Activated CD4-positive, alpha-beta T cell treated with anti-CD3 and anti-CD28 coated beads, Interleukin-10, Interleukin-2, amounts not matched to agents 100 ng/mL and 50 ng/mL, durations not matched to agents 16 hours and 8 hours (primary cell): ENCODE measurements around the gene CSNK1D.

Experiments
- DNase-seq: peaks from one replicate; pipeline ENCODE4 v3.0.0-alpha.2; 2020

CSNK1D gene

GRCh38 chr17:82249896-82250581 is 23.5 kb downstream of the CSNK1D start:
- DNase-seq: no peak

GRCh38 chr17:82248815-82249674 is 24.5 kb downstream of the CSNK1D start:
- DNase-seq: no peak

DNA sequence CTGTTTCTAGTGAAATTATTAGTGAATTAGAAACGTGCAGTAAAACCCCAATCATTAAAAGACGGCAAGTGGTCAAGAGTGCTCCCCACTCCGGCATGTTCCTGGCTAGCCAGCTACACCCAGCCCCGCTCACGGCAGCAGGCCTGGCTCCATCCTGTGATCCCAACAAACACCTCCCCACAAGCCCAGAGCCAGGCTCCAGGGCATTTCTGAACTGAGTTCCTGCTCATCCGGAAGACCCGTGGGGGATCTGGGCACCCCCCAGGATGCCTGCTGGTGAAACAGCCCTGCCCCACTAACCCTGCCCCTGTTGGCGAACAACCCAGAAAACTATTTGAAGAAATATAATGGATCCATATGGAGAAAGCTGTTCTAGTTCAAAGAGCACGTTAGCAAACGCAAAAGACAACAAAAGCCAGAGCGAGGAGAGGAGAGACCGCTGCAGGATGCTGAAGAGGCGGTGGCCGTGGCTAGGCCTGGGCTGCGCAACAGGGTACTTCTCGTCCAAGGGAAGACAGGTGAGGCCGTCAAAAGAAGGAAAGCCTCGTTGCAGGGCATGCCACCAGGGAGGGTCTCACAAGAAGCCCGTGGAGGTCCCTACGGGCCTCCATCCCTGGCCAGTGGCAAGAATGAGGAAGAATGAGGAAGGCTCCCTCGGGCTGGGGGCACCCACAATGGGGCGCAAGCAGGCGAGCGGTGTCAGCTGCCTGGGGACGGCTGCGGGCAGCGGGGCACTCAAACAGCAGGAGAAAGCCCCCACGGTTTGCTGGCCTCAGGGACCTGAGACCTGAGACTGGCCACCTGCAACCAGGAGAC is 25.4 kb downstream of the CSNK1D start:
- no peak for DNase-seq

DNA sequence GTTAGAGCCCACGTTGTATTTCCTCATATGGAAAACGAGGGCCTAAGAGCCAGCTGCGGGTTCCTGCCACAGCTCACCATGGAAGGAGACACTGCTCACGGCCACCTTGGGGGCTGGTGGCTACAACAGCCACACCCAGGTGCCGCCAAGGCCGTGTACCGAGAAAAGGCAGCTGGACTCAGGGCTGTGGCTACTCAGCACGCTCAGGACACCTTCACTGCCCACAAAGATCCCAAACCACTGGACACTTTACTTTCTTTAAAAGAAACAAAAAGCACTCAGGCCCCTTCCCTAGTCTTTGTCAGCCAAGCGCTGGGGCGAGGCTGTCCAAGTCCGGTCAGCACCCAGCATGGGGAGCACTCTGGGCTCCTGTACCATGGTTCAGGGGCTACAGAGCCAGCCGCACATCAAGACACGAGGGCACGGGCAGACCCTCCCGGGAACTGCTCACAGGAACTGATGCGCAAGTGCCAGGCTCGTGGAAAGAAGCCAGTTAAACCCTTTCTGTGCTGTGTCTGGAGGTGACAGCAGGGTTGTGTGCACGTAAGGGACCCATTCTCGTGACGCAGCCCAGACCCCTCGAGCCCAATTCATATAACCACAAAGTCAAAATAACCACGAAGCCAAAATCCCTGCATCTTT is 26.2 kb downstream of the CSNK1D start:
- no peak for DNase-seq

GRCh38 chr17:82246365-82247181 is 26.9 kb downstream of the CSNK1D start:
- DNase-seq: no peak

DNA sequence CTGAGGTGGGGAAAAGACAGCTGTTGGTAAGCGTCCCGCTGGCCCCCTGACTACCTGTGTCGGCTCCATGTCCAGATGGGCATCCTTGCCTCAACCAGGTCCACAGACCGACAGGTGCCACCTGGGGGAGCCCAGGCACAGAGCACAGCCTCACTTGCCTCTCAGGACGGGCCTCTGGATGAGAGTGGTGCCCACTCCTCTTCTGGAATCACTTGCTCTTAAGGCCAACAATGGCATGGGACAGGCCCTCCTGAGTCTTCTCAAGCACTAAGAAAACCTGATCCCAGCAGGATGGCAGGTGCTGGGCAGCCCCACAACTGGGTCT is 27.5 kb downstream of the CSNK1D start:
- DNase-seq: no peak

GRCh38 chr17:82245134-82246039 is 28.1 kb downstream of the CSNK1D start:
- no peak for DNase-seq

GRCh38 chr17:82244413-82245133 is 28.9 kb downstream of the CSNK1D start:
- DNase-seq: no peak

- DNase-seq: no peak
Observed at GRCh38 chr17:82243648-82244412, 29.7 kb downstream of the CSNK1D start.

DNA sequence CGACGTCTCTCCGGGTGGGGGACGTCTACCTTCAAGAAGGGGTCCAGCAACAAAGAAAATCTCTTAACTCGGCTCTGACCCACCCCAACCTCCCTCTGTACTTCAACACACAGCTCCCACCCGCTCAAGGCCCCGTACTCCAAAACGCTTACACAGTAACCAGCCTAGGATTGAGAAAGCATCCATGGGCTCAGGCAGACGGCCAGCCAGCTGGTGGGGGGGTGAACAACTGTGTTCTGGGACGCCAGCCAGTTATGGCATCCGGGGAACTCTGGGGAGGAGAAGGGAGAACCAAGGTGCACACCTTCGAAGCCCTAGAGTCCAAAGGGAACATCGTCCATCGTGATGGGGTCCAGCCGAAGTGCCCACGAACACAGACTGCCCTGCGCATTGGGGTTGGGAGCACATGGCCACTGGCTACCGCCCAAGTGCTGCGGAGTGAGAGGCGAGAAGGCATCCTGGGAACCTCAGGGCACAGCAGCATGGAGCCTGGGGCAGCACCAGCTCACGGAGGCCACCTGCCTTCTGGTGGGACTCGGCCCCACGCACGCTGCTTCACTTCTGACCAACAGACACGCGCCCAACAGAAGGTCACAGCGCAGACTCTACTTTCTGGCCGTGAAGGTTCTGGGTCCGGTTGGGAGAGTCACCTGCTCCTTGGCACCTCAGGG is 30.4 kb downstream of the CSNK1D start:
- DNase-seq: no peak

GRCh38 chr17:82242698-82242976 is 30.9 kb downstream of the CSNK1D start:
- no peak for DNase-seq

- DNase-seq: no peak
Observed at GRCh38 chr17:82241926-82242697, 31.4 kb downstream of the CSNK1D start.

DNA sequence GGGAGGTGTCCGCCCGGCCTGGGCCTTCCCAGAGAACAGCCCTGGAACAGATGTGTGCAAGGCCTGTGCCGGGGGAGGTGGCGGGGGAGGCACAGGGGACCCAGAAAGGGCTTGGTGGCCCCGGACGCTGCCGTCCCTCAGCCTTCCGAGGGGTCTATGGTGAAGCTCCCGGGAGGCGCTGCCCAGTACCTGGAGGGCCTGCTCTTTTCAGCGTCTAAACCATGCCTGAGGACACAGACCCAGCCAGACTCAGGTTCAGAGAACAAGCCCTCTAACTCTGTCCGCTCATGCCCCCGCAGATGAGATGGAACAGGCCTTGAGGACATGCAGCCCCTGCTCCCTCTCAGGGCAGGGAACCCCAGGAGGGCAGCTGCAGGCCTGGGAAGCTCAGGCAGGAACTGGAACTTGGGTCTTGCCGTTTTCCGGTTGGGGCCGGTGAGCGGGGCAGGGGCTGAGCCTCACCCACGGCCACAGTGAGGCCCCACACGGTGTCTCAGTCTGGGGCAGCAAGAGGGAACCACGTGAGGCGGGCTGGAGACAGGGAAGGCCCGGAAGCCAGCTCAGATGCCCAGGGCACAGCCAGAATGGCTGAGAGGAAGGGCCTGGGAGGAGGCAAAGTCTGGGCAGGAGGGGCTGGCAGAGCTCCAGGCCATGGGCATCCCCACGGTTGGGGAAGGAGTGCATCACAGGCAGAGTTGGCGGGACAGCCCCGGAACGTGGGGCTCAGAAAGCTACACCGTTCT is 32.1 kb downstream of the CSNK1D start:
- DNase-seq: peak; percentile 32

DNA sequence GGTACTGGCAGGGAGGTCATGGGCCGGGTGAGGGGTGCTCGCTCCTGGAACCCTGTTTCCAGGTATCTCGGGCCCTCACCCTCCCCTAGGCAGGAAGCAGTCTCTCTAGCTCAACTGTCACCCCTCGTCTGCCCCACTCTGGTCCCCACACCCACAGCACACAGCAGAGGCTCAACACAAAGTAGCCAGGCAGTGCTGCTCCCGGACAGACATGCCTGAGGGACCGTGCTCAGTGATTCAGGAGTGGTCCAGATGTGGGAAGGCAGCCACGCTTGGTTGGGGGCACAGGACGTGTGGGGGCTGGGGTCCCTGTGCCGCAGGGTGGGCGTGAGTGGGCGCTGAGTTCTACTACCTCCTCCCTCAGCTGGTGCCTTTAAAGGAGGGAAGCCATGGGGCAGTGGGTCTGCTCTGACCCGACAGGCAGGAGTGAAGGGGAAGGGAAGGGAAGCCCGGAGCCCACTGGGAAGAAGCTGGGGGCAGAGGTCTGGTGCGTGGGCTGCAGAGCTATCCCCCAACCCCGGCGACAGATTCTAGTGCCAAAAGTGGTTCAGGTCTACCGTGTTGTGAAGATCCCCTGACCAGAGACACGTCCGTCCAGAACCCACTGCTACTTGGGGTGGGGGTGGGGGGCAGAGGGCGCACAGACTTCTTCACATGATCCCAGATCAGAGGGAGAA is 32.9 kb downstream of the CSNK1D start:
- DNase-seq: no peak

- DNase-seq: no peak
Observed at GRCh38 chr17:82239926-82240505, 33.5 kb downstream of the CSNK1D start.

GRCh38 chr17:82239401-82239925 is 34.0 kb downstream of the CSNK1D start:
- DNase-seq: no peak
